SK-N-MC (cell line): ENCODE measurements around the gene ERLEC1.

Experiments used
- EZH2 ChIP-seq: fragments of 200-600 bp; sonication (generic); IDR thresholded peaks from one replicate; pipeline ENCODE4 v1.6.1; 2017; ENCODE audit warnings: antibody characterized with exemption
- POLR2AphosphoS5 ChIP-seq: IDR thresholded peaks from 2 replicates; pipeline ENCODE4 v1.6.1; 2012; ENCODE audit warnings: mild to moderate bottlenecking, low read depth, low read length, borderline replicate concordance

DNA sequence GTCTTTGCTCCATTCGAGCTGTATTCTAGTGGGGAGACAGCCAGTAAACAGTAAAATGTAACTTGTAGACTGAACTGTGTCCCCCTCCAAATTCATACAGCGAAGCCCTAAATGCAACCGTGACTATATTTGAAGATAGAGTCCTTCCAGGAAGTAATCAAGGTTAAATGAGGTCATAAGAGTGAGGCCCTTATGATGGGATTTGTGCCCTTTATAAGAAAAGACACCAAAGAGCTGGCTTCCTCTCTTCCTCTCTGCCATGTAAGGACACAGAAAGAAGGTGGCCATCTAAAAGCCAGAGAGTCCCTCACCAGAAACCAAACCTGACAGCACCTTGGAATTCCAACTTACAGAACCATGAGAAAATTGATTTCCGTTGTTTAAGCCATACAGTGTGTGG lies 41.5 kb downstream of the ERLEC1 start:
- TF ChIP-seq EZH2: no peak
- TF ChIP-seq POLR2AphosphoS5: no peak
